ENCODE measurements around the gene CCNL2.

- no peak for TF ChIP-seq EZH2 (optimal IDR thresholded peaks at IDR 0.05; ENCODE audit: low read depth, low read length)
- TF ChIP-seq, protein P1, sequence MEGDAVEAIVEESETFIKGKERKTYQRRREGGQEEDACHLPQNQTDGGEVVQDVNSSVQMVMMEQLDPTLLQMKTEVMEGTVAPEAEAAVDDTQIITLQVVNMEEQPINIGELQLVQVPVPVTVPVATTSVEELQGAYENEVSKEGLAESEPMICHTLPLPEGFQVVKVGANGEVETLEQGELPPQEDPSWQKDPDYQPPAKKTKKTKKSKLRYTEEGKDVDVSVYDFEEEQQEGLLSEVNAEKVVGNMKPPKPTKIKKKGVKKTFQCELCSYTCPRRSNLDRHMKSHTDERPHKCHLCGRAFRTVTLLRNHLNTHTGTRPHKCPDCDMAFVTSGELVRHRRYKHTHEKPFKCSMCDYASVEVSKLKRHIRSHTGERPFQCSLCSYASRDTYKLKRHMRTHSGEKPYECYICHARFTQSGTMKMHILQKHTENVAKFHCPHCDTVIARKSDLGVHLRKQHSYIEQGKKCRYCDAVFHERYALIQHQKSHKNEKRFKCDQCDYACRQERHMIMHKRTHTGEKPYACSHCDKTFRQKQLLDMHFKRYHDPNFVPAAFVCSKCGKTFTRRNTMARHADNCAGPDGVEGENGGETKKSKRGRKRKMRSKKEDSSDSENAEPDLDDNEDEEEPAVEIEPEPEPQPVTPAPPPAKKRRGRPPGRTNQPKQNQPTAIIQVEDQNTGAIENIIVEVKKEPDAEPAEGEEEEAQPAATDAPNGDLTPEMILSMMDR (IDR thresholded peaks at IDR 0.05; ENCODE audit: low read length): no peak
- TF ChIP-seq EZH2phosphoT487 (IDR thresholded peaks at IDR 0.05; ENCODE audit: low read length): no peak
Measured at GRCh38 chr1:1361233-1361981, 37.7 kb downstream of the CCNL2 start.
